OCI-LY1 (cell line): ENCODE data around the gene VTI1A.
"Not testable (repeated sequence)": the region's sequence is repeated elsewhere in the genome, so short reads cannot be mapped to it uniquely, and the experiment has no call there.

Experiments used
- CTCF ChIP-seq: fragments of 200-600 bp; sonication (generic), shearing (Covaris generic); IDR thresholded peaks from 2 replicates; pipeline ENCODE4 v1.5.1; 2017; ENCODE audit warnings: mild to moderate bottlenecking, antibody characterized with exemption, low read length, moderate library complexity, mixed read lengths
- EZH2 ChIP-seq: fragments of 200-600 bp; sonication (generic), shearing (Covaris generic); IDR thresholded peaks from 2 replicates; pipeline ENCODE4 v1.8.0; 2017; ENCODE audit warnings: borderline replicate concordance, mixed run types, mild to moderate bottlenecking, antibody characterized with exemption, low read length, moderate library complexity, mixed read lengths

GRCh38 chr10:112731450-112731849 lies 284.4 kb downstream of the VTI1A start:
- TF ChIP-seq CTCF, EZH2: not testable (repeated sequence)
